GOT3 (cell line): ENCODE results near the gene TSPYL1.
"Not testable (repeated sequence)": the region's sequence is repeated elsewhere in the genome, so short reads cannot be mapped to it uniquely, and the experiment has no call there.

Source experiments
- DNase-seq: peaks from one replicate; lab custom pipeline; 2025; ENCODE audit warnings: mixed read lengths; lab: John Stamatoyannopoulos, UW

The TSPYL1 gene

GRCh38 chr6:116298273-116298672 is 18.5 kb upstream of the TSPYL1 start:
- DNase-seq = no peak

- DNase-seq = no peak
These were observed 12.8 kb upstream of the TSPYL1 start for GRCh38 chr6:116292553-116292952.

DNA sequence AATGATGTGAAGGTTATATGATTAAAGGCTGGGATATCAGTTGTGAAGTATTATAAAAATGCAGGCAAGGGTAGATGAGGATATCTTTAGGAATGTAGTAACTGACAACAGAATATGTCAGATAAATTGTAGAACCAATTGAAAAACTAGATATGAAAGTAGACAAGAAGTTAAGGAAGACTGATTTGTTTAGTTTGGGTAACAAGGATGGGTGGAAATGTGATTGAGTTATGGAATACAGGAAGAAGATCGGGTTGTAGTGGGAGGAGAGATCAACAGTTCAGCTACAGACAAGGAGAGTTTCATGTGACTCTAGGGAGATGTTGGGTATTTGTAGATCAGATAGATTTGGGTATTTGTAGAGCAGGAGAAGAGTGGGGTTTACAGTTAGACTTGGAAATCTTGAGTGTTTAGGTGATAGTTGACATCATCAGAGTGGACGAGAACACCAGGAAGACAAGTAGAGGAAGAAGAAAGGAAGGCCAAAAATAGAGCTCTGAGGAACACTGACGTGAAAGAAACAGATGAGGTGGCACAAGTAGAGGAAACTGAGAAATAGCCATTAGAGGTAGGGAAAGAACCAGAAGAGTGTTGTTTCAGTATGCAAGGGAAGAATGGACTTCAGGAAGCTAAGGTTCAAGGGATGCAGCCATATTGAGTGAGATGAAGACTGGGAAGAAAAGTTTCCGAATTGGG is 12.1 kb upstream of the TSPYL1 start:
- DNase-seq = no peak

DNA sequence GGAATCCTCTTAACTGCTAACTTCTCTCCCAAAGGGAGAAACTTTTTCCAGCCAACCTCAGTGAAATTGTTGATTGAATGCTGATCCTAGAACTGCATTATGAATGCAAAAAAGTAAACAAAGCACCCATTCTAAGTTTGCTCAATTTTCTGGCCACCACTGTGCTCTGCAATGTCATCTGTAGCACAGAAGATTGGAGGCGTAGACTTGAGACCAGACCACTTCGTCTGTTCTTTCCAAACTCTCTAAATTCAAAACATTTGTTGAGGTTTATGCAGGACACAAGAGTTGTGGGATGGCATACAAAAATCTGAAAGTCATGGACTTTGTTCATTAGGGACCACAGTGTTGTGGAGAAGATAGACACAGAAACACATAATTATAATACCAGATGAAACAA is 11.1 kb upstream of the TSPYL1 start:
- DNase-seq = no peak

GRCh38 chr6:116289876-116290275 is 10.1 kb upstream of the TSPYL1 start:
- DNase-seq = no peak

GRCh38 chr6:116287689-116288282 is 8.1 kb upstream of the TSPYL1 start:
- DNase-seq = no peak

GRCh38 chr6:116286773-116287358 is 7.1 kb upstream of the TSPYL1 start:
- DNase-seq = no peak

DNA sequence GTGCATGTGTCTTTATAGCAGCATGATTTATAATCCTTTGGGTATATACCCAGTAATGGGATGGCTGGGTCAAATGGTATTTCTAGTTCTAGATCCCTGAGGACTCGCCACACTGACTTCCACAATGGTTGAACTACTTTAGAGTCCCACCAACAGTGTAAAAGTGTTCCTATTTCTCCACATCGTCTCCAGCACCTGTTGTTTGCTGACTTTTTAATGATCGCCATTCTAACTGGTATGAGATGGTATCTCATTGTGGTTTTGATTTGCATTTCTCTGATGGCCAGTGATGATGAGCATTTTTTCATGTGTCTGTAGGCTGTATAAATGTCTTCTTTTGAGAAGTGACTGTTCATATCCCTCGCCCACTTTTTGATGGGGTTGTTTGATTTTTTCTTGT is 5.3 kb upstream of the TSPYL1 start:
- DNase-seq = not testable (repeated sequence)

GRCh38 chr6:116283191-116283590 is 3.5 kb upstream of the TSPYL1 start:
- no peak for DNase-seq

DNA sequence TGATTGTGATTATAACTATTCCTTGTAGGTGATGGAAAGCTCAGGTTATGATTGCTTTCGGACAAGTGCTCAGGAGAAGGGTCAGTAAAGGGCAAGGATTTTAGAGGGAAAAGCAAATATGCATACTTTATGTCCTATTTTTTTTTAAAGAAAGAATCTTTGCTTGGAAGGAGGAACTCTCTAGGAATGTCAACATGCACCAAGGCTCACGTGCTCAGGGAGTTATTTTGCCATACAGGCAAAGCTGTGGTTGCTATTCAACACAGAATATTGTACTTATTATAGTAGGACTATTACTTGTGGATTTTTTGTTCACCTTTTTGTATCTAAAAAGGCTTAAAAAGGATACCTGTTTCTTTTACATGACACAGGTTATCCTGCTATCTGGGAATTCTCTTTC is 3.0 kb upstream of the TSPYL1 start:
- no peak for DNase-seq

- DNase-seq = no peak
These were observed 1.2 kb upstream of the TSPYL1 start for GRCh38 chr6:116280933-116281316.

- no peak for DNase-seq
These were observed 617 bp upstream of the TSPYL1 start for GRCh38 chr6:116280161-116280932.

DNA sequence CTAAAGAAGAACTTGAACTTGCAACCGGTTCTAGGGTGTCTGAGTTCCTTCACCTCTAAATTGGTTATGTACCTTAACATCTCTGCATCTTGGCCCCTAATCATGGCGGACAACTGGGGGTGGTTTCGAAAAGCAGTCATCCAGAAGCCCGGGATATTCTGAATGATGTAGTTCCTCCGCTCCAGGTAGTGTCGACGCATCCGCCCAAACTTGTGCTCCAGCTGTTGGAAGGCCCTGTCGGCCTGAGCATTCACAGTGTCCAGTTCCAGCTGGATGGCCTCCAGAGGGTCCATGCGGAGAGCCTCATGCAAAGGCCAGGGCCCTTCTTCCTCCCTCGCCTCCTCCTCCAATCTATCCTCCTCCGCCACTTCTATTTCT is 887 bp downstream of the TSPYL1 start:
- no peak for DNase-seq

DNA sequence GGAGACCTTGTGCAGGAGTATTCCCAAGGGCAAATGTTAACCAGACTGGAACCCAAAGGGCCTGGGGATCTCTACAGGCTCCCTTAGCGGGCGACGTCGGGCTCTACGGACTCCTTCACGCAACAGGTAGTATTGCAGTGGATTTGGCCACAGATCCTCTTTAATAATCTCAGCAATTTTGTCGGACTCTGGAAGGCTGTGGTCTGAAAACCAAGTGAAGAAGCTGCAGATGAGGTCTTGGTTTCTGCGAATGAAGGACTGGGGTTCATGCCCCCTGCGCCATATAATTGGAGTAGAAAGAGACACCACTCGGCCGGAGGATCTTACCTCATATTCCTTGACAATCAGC is 1.3 kb downstream of the TSPYL1 start:
- no peak for DNase-seq

DNA sequence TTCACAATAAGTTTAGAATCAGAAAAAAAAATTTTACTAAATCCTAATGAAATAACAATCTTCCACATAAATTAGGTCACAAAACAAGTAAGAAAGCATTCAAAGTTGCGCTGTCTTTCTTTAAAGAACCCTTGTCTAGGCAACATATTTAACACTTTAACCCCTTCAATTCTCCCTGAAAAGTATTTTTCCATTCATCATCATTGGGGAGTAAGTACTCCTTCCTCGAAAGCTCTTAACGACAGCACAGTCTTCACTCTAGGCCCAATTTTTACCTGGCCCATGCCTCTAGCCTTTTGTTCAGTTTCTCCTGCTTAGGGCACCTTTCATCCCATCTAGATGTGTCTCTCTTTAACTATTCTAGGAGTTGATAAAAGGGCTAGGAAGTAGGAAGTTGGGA is 2.6 kb downstream of the TSPYL1 start:
- DNase-seq = no peak

DNA sequence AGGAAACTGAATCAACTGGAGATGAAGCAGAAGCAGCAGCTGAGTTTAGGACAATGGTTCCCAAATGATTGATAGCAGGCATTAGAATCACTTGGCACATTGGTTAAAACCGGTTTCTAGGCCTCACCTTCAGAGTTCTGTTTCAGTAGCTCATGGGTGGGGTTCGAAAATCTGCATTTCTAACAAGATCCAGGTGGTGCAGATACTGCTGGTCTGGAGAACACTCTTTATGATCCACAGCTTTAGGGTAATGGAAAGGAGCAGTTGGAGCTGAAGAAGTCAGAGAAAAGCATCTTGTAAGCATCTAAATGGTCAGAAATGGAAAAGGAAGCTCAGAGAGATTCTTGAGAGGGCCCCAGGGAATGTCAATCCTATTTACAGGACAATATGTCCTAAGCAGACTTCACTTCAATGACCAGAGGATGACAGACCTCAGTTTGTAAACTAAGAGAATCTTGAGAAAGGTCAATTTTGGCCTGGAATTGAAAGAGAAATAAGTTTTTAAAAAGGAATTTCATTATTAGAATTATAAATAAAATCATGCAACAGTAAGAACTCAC is 8.5 kb downstream of the TSPYL1 start:
- DNase-seq = no peak

- no peak for DNase-seq
These were observed 11.0 kb downstream of the TSPYL1 start for GRCh38 chr6:116268589-116269293.

DNA sequence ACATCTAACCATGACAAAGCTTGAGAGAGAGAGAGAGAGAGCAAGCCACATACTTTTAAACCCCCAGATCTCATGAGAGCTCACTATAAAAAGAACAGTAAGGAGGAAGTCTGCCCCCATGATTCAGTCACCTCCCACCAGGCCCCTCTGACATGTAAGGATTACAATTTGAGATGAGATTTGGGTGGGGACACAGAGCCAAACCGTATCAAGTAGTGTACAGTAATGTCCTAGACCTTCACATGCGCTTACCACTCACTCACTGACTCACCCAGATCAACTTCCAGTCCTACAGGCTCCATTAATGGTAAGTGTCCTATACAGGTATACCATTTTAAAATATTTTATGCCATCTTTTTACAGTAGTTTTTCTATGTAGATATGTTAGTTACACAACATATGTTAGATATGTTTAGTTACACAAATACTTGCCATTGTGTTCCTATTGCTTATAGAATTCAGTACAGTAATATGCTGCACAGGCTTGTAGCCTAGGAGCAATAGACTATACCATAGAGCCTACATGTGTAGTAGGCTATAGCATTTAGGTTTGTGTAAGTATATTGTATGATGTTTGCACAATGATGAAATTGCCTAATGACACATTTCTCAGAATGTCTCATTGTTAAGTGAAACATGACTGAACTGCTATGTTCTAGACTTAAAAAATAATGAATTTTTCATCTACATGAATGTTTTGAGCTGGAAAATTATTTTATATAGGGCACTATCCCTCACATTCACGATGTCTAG is 11.7 kb downstream of the TSPYL1 start:
- DNase-seq = no peak

- no peak for DNase-seq
These were observed 12.9 kb downstream of the TSPYL1 start for GRCh38 chr6:116266803-116267202.

DNA sequence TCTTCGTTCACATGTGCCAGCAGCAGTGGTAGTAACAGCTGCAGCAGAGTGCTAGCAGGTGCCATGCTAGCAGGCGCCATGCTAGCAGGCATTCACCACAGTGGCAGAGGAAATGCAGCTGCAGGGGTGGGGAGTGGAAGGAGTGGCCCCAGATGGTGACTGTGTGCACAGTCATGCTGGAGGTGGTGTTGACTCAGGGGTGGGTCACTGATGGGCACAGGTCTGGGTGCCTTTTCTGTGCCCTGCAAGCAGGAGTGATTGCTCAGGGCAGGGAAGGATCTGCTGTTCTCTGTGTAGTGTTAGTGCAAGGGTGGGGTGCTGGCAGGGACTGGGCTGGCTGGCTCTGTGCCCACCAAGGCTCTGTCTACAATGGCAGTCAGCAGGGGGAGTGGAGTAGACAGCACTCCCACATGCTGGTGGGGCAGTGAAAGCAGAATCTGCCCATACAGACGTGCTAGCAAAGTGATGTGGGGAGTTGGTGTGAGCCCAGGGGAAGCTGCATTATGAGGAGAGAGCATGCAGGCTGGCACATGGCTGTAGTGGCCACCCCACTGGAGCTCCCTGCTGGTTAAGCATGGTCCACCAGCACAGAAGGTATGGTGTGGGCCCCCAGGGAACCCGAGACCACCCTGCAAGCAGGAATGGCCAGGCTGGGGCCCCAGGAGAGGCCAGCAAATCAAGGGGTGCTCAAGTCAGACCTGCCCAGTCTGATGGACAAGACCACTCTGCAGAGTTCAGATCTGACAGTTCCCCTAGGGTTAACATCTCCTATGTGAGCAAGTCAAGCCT is 14.5 kb downstream of the TSPYL1 start:
- DNase-seq = no peak

DNA sequence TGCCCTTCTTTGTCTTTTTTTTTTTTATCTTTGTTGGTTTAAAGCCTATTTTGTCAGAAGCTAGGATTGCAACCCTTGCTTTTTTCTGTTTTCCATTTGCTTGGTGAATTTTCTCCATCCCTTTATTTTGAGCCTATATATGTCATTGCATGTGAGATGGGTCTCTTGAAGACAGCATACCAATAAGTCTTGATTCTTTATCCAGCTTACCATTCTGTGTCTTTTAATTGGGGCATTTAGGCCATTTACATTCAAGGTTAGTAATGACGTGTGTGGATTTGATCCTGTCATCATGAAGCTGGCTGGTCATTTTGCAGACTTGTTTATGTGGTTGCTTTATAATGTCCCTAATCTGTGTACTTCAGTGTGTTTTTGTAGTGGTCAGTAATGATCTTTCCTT is 16.4 kb downstream of the TSPYL1 start:
- DNase-seq = no peak
